PC-9 (cell line): ENCODE measurements around the gene GOT1.

ENCODE experiments used
- CTCF ChIP-seq: fragments of 200-600 bp; sonication (generic); conservative IDR thresholded peaks from 2 replicates; pipeline ENCODE4 v1.6.1; 2017; ENCODE audit warnings: mixed run types, antibody characterized with exemption, mild to moderate bottlenecking, moderate library complexity
- EZH2 ChIP-seq: fragments of 200-600 bp; sonication (generic); IDR thresholded peaks from 2 replicates; pipeline ENCODE4 v1.8.0; 2017; ENCODE audit warnings: antibody characterized with exemption, low read depth

- TF ChIP-seq CTCF (no peak), EZH2 (no peak)
These were observed 48.2 kb downstream of the GOT1 start for GRCh38 chr10:99382176-99382575.
